OCI-LY1 (cell line): Measurements from ENCODE around the gene CEND1.

Experiments used
- H2AFZ ChIP-seq: fragments of 200-600 bp; sonication (generic), shearing (Covaris generic); 2 replicates; pipeline ENCODE4 v1.6.0; 2014; ENCODE audit warnings: antibody characterized with exemption, mild to moderate bottlenecking, low read length
- H3F3A ChIP-seq: fragments of 200-600 bp; sonication (generic), shearing (Covaris generic); 2 replicates; pipeline ENCODE4 v1.6.0; 2014; ENCODE audit warnings: mild to moderate bottlenecking, antibody characterized with exemption, low read length, moderate library complexity; ENCODE audit not compliant: insufficient read depth
- H3K27ac ChIP-seq: fragments of 200-600 bp; sonication (generic); 2 replicates; pipeline ENCODE4 v1.5.1; 2014; ENCODE audit warnings: low read length, mixed run types, mild to moderate bottlenecking, low read depth; ENCODE audit not compliant: poor library complexity, severe bottlenecking
- H3K27me3 ChIP-seq: fragments of 200-600 bp; sonication (generic); 2 replicates; pipeline ENCODE4 v1.6.0; 2014; ENCODE audit warnings: antibody characterized with exemption, mild to moderate bottlenecking, low read length, moderate library complexity; ENCODE audit not compliant: insufficient read depth
- H3K36me3 ChIP-seq: fragments of 200-600 bp; sonication (generic); 2 replicates; pipeline ENCODE4 v1.6.1; 2014; ENCODE audit warnings: mild to moderate bottlenecking, antibody characterized with exemption, low read length, moderate library complexity, mixed read lengths; ENCODE audit not compliant: insufficient read depth
- H3K4me1 ChIP-seq: fragments of 200-600 bp; sonication (generic); 2 replicates; pipeline ENCODE4 v1.5.1; 2014; ENCODE audit warnings: mild to moderate bottlenecking, low read length, moderate library complexity; ENCODE audit not compliant: insufficient read depth, severe bottlenecking
- H3K4me2 ChIP-seq: fragments of 200-600 bp; sonication (generic), shearing (Covaris generic); 2 replicates; pipeline ENCODE4 v1.6.1; 2014; ENCODE audit warnings: low read length
- H3K4me3 ChIP-seq: fragments of 200-600 bp; sonication (generic); 2 replicates; pipeline ENCODE4 v1.5.1; 2014; ENCODE audit warnings: low read length, low read depth, mild to moderate bottlenecking, mixed read lengths; ENCODE audit not compliant: poor library complexity, severe bottlenecking
- H3K79me2 ChIP-seq: fragments of 200-600 bp; shearing (Covaris generic); 2 replicates; pipeline ENCODE4 v1.6.1; 2016; ENCODE audit warnings: mixed run types, low read length, mixed read lengths; ENCODE audit not compliant: insufficient read depth
- H3K9ac ChIP-seq: fragments of 200-600 bp; sonication (generic), shearing (Covaris generic); 2 replicates; pipeline ENCODE4 v1.6.1; 2014; ENCODE audit warnings: mild to moderate bottlenecking, low read length, mixed read lengths
- H3K9me2 ChIP-seq: fragments of 200-600 bp; sonication (generic), shearing (Covaris generic); 2 replicates; pipeline ENCODE4 v1.6.1; 2014; ENCODE audit warnings: low read depth, mild to moderate bottlenecking, low read length, mixed read lengths
- H3K9me3 ChIP-seq: fragments of 200-600 bp; shearing (Covaris generic); 2 replicates; pipeline ENCODE4 v1.6.1; 2014; ENCODE audit warnings: low read length, mixed read lengths
- H4K20me1 ChIP-seq: fragments of 200-600 bp; sonication (generic), shearing (Covaris generic); 2 replicates; pipeline ENCODE4 v1.6.0; 2016; ENCODE audit warnings: mild to moderate bottlenecking, low read length; ENCODE audit not compliant: insufficient read depth
- CTCF ChIP-seq: fragments of 200-600 bp; sonication (generic), shearing (Covaris generic); IDR thresholded peaks from 2 replicates; pipeline ENCODE4 v1.5.1; 2017; ENCODE audit warnings: mild to moderate bottlenecking, antibody characterized with exemption, low read length, moderate library complexity, mixed read lengths
- EZH2 ChIP-seq: fragments of 200-600 bp; sonication (generic), shearing (Covaris generic); IDR thresholded peaks from 2 replicates; pipeline ENCODE4 v1.8.0; 2017; ENCODE audit warnings: borderline replicate concordance, mixed run types, mild to moderate bottlenecking, antibody characterized with exemption, low read length, moderate library complexity, mixed read lengths

CEND1 gene

GRCh38 chr11:790721-791564, 1.1 kb upstream of the CEND1 start:
- Histone ChIP-seq H3K9me3 (no peaks in the 10 kb centered on the region), H3K27ac (no peak overlapping the region), H3K79me2 (no peaks in the 10 kb centered on the region), H3K9ac (no peak overlapping the region), H3K4me2 (no peak overlapping the region), H3K9me2 (no peaks in the 10 kb centered on the region), H3K4me3 (no peak overlapping the region), H2AFZ (no peak overlapping the region), H3K36me3 (peaks cover 9% of the 10 kb centered on the region), H3K4me1 (peaks cover 38% of the 10 kb centered on the region), H3K27me3 (no peaks in the 10 kb centered on the region; the same call in 1 of the 2 replicates), H4K20me1 (no peaks in the 10 kb centered on the region), H3F3A (no peaks in the 10 kb centered on the region)
- TF ChIP-seq CTCF (no peak), EZH2 (no peak)

GRCh38 chr11:788953-789940, 643 bp downstream of the CEND1 start:
- Histone ChIP-seq H3K4me1 (peaks cover 25% of the 10 kb centered on the region), H3K4me2 (peak overlapping the region; percentile 50), H3K9ac (peak overlapping the region; percentile 32; the same call in 1 of the 2 replicates), H3K79me2 (no peaks in the 10 kb centered on the region), H4K20me1 (no peaks in the 10 kb centered on the region), H3F3A (no peaks in the 10 kb centered on the region), H3K36me3 (peaks cover 16% of the 10 kb centered on the region), H3K4me3 (peak overlapping the region; percentile 51), H3K27ac (no peak overlapping the region), H3K27me3 (no peaks in the 10 kb centered on the region; the same call in 1 of the 2 replicates), H2AFZ (no peak overlapping the region), H3K9me3 (no peaks in the 10 kb centered on the region), H3K9me2 (no peaks in the 10 kb centered on the region)
- TF ChIP-seq CTCF (no peak), EZH2 (no peak)

- Histone ChIP-seq H3K27ac (no peak overlapping the region), H3K4me3 (no peak overlapping the region), H3K9ac (no peak overlapping the region), H3K27me3 (no peaks in the 10 kb centered on the region; the same call in 1 of the 2 replicates), H3K4me2 (peak overlapping the region; percentile 50), H3K79me2 (no peaks in the 10 kb centered on the region), H3K9me3 (no peaks in the 10 kb centered on the region), H2AFZ (no peak overlapping the region), H4K20me1 (no peaks in the 10 kb centered on the region), H3K9me2 (no peaks in the 10 kb centered on the region), H3F3A (no peaks in the 10 kb centered on the region), H3K4me1 (peaks cover 25% of the 10 kb centered on the region), H3K36me3 (peaks cover 22% of the 10 kb centered on the region)
- TF ChIP-seq CTCF = peak; percentile 28; the same call in 1 of the 2 replicates
- no peak for TF ChIP-seq EZH2
Observed at GRCh38 chr11:788009-788640, 1.8 kb downstream of the CEND1 start.
